DMS153 treated with DMSO at 0.1 percent for 48 hours (cell line): ENCODE data around the gene PSMD12.
"Not testable (repeated sequence)": the region's sequence is repeated elsewhere in the genome, so short reads cannot be mapped to it uniquely, and the experiment has no call there.

Experiments
- DNase-seq: peaks from one replicate; lab custom pipeline; 2025; ENCODE audit not compliant: unreplicated experiment; lab: John Stamatoyannopoulos, UW

The PSMD12 gene

GRCh38 chr17:67366193-67367157 is at the start of gene PSMD12:
TSS of gene PSMD12 (minus strand) at chr17:67366577. CDS start at chr17:67366519, 58 bp downstream.
- peak; percentile 67 for DNase-seq

DNA sequence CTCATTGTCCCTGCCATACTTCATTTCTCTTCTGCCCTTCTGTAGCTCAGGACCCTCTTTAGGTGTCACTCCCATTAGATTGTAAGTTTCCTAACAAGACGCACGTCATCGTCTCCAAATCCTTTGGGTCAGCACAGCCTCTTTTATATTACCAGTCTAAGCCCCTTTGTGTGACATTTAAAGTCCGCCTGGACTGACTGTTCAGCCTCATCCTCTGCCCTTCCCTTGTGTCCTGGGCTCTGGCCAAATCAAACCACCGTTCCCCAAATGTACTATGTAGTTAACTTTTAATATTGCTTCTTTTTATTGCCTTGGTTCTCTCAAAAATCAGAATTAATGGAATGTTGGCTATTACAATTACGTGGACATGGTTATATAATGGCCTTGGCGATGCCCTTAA is 48.9 kb upstream of the PSMD12 start:
- DNase-seq = no peak

DNA sequence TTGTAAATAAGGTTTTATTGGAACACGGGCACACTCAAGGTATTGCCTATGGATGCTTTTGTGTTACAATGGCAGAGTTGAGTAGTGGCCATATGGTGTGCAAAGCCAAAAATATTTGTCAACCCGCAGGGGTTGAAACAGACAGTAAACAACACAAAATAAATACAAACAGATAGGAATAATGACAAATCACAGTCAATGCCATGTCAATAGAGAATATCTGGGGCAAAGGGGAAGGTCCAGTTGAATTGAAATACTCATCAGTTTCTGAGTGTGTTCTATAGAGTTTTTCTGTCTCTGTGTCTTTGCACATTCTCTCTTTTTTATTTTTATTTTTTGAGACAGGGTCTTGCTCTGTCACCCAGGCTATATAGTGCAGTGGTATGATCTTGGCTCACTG is 48.2 kb upstream of the PSMD12 start:
- DNase-seq = no peak

GRCh38 chr17:67414130-67414529 is 47.8 kb upstream of the PSMD12 start:
- no peak for DNase-seq

DNA sequence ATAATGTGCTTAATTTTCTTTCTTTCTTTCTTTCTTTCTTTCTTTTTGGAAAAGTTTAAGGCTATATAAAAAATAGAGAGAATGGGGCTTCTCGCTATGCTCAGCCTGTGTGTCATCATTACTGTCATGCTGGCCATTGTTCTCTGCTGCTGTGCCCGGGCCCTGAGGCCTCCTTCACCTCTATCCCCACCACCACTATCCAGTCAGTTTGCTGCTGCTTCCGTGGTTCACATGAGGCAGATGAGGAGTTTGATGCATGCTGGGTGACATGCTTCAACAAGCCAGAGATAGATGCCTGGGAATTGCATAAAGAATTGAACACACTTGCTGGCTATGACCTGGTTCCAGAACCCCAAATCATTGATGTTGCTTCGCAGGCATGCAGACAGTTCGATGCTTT is 47.0 kb upstream of the PSMD12 start:
- no peak for DNase-seq

DNA sequence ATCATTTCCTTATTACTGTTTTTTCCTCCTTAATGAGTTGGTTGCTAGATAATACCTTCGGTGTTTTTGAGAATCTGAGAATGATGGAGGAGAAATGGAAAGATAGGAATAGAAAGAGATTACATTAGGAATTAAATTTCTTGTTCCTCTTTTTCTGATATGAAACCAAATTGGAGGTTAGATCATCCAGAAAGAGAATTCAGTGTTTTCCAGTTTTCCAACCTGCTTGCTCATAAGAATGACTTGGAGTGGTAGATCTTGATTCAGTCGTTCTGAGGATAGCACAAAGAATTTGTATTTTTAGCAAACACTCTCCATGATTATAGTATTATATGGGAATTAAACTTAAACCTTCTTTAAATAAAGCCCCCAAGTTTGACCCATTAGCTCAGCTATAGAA is 46.6 kb upstream of the PSMD12 start:
- DNase-seq = no peak

DNA sequence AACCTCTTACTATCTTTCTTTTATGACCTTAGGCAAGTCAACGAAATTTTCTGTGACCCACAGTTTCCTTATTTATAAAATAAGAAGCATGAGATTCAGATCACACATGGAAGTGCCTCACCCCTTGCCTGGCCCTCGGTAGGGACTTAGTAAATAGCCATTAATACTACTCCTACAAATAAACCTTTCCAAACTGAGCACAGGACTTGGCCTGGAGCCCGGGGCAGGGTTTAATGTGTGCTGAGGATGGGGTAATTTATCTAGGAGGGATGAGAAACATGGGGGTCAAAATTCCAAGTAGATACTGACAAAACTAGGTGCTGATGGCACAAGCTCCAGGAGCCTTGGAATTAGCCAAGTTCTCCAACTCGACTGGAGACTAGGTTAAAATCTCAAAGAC is 45.7 kb upstream of the PSMD12 start:
- no peak for DNase-seq

DNA sequence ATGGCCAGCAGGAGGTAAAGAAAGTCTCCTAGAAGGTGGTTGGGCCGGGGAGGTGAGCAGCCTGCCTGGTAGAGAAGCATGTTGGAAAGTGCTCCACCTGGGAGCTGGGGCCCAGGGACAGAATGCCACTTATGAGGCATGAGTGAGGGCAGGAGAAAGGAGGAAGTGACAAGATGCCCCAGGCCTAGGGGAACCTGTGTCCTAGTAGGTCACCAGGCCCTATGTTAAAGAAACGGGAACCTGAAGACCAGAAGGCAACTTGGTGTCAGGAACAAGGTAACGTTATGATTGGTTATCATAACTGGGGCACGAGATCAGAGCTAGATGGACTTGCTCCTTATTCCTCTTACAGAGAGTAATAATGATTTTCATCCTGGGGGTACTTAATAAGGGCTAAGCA is 45.0 kb upstream of the PSMD12 start:
- DNase-seq = no peak

GRCh38 chr17:67408455-67408830 is 42.1 kb upstream of the PSMD12 start:
- not testable (repeated sequence) for DNase-seq

GRCh38 chr17:67403483-67403882 is 37.1 kb upstream of the PSMD12 start:
- DNase-seq = no peak

DNA sequence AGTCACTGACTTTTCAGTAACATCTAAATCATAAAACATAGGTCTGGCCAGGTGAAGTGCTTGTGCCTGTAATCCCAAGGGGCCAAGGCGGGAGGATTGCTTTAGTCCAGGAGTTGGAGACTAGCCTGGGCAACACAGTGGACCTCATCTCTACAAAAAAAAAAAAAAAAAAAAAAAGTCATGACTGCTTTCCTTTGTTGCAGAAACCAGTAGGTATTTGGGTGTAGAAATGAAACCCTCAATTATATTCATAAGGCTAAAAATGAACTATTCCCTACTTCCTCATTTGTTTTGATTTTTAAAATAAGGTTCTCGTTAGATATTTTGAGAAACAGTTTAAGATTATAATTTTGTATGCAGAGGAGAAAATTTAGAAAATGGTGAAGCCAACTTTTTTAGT is 36.7 kb upstream of the PSMD12 start:
- DNase-seq = no peak

DNA sequence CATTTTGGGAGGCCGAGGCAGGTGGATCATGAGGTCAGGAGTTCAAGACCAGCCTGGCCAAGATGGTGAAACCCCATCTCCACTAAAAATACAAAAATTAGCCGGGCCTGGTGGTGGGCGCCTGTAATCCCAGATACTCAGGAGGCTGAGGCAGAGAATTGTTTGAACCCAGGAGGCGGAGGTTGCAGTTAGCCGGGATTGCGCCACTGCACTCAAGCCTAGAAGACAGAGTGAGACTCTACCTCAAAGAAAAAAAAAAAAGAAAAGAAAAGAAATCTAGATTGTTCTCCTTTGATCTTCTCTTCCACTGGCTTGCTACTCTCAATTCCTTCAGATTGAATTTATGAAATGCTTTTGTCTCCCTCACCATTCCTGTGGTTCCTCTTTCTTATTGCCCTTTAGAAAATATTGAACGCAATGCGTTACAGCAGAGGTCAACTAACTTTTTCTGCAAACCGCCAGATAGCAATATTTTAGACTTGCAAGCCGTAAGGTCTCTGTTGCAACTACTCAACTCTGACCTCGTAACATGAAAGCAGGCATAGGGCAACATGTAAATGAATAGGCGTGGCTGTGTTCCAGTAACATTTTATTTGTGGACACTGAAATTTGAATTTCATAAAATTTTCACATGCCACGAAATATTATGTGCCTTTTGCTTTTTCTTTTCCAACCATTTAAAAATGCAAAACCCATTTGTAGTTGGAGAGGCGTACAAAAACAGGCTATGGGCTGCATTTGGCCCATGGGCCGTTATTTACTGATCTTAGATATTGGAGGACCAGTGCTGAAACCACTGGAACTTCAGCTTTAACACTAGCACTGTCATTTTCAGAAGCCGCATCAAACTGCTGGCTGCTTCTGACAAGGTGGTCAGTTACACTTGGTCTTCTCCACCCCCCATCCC is 35.5 kb upstream of the PSMD12 start:
- no peak for DNase-seq

GRCh38 chr17:67401106-67401505 is 34.7 kb upstream of the PSMD12 start:
- DNase-seq = no peak

GRCh38 chr17:67400193-67400592 is 33.8 kb upstream of the PSMD12 start:
- DNase-seq = no peak

GRCh38 chr17:67399676-67400075 is 33.3 kb upstream of the PSMD12 start:
- DNase-seq = no peak

DNA sequence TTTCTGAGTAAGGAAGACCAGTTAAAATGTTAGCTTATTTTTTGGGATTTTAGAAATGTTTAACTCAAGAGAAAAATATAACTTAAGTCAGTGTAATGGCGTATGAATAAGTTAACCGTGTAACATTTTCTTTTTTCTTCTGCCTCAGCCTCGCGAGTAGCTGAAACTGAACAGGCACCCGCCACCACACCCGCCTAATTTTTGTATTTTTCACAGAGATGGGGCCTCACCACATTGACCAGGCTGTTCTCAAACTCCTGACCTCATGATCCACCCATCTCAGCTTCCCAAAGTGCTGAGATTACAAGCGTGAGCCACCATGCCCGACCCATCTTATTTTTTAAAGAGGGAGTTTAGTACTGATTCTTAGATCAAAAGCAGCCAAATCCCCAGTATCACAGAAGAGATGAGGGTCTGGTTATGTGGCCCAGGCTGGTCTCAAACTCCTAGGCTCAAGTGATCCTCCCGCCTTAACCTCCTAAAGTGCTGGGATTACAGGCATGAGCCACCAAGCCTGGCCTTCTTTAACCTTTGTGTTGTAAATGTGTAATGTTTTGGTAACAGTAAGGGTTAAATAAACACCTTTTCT is 27.5 kb upstream of the PSMD12 start:
- DNase-seq = no peak

GRCh38 chr17:67392111-67392510 is 25.7 kb upstream of the PSMD12 start:
- DNase-seq = no peak

- DNase-seq = no peak
These were observed 24.4 kb upstream of the PSMD12 start for GRCh38 chr17:67390646-67391361.

GRCh38 chr17:67390006-67390645 is 23.7 kb upstream of the PSMD12 start:
- DNase-seq = peak; percentile 33

GRCh38 chr17:67388986-67389385 is 22.6 kb upstream of the PSMD12 start:
- no peak for DNase-seq
